HCT116 (cell line): Measurements from ENCODE around the gene FGD5. TPM values are rescaled to one million over a fixed set of nuclear protein-coding genes. Genes with fewer than 3 reads are reported as not detected.

ENCODE experiments used
- ATAC-seq: fragments of 200-7000 bp; cut with Tn5 transposase; 2 replicates; pipeline ENCODE4 v1.9.1; 2020; ENCODE audit warnings: mild to moderate bottlenecking, moderate library complexity
- BruUV-seq: library from RNA; stranded (reverse); fragments of 400-500 nt; replicated peaks from 2 replicates; lab custom pipeline; 2021; lab: Mats Ljungman, UMichigan
- CTCF ChIA-PET: fragments of 300-600 bp; sonication (Branson Sonifier 250); formaldehyde crosslinking; loops from one replicate; lab custom pipeline; 2021; ENCODE audit warnings: antibody characterized with exemption; lab: Charles Lee
- POLR2A ChIA-PET: fragments of 300-600, 350-600 bp; sonication (Branson Sonifier 250); formaldehyde crosslinking; loops from one replicate; lab custom pipeline; 2021; ENCODE audit warnings: antibody characterized with exemption; lab: Charles Lee
- RAD21 ChIA-PET, 2 experiments: fragments of 300-600 bp; sonication (Branson Sonifier 250); formaldehyde crosslinking; loops; one replicate each; lab custom pipeline; 2023; ENCODE audit warnings: low total read pairs in 2 of 2; ENCODE audit not compliant: uncharacterized antibody in 2 of 2, unreplicated experiment in 2 of 2, low non-redundant PET in 1 of 2; lab: Charles Lee
- DNase-seq: peaks from one replicate; pipeline ENCODE4 v3.0.0-alpha.2; 2010; ENCODE audit warnings: low read depth, low spot score
- H2AFZ ChIP-seq: fragments of 200-600 bp; shearing (Covaris generic), sonication (generic); 2 replicates; pipeline ENCODE4 v1.6.1; 2017; ENCODE audit warnings: low read depth, mixed run types, mixed read lengths, antibody characterized with exemption, low read length; ENCODE audit not compliant: poor library complexity, severe bottlenecking
- H3K27ac ChIP-seq: 2 replicates; pipeline ENCODE4 v1.5.1; 2012; ENCODE audit warnings: low read depth, low read length
- H3K27me3 ChIP-seq: fragments of 200-600 bp; sonication (generic); 2 replicates; pipeline ENCODE4 v1.6.1; 2016; ENCODE audit warnings: mixed run types, low read length, mixed read lengths; ENCODE audit not compliant: insufficient read depth
- H3K36me3 ChIP-seq, 2 experiments: fragments of 200-500 bp in 1 of 2; fragments of 200-600 bp in 1 of 2; sonication (Bioruptor generic) in 1 of 2; sonication (generic) in 1 of 2; 2 replicates each; pipeline versions ENCODE4 v1.5.1 to v1.6.1; 2014 to 2016; ENCODE audit warnings: low read length in 2 of 2, inconsistent platforms in 1 of 2, mixed read lengths in 1 of 2, mixed run types in 1 of 2; ENCODE audit not compliant: insufficient read depth in 2 of 2, control insufficient read depth in 1 of 2
- H3K4me1 ChIP-seq, 2 experiments: fragments of 200-600 bp in 1 of 2; sonication (generic) in 1 of 2; 2 replicates each; pipeline versions ENCODE4 v1.5.1 to v1.6.1; 2012 to 2017; ENCODE audit warnings: low read length in 2 of 2, inconsistent platforms in 1 of 2, mild to moderate bottlenecking in 1 of 2, mixed read lengths in 1 of 2, mixed run types in 1 of 2, moderate library complexity in 1 of 2; ENCODE audit not compliant: insufficient read depth in 2 of 2, control insufficient read depth in 1 of 2
- H3K4me2 ChIP-seq: fragments of 200-600 bp; sonication (generic); 2 replicates; pipeline ENCODE4 v1.6.1; 2017; ENCODE audit warnings: mixed run types, low read length, mixed read lengths
- H3K4me3 ChIP-seq, 2 experiments: fragments of 200-600 bp in 1 of 2; sonication (generic) in 1 of 2; replicated peaks in 1 of 2; 2 replicates each; pipeline ENCODE4 v1.5.1; 2011 to 2016; ENCODE audit warnings: low read length in 2 of 2, control low read depth in 1 of 2, low read depth in 1 of 2, mild to moderate bottlenecking in 1 of 2, mixed read lengths in 1 of 2, mixed run types in 1 of 2
- H3K79me2 ChIP-seq: fragments of 200-600 bp; sonication (generic); 2 replicates; pipeline ENCODE4 v1.6.1; 2017; ENCODE audit warnings: mild to moderate bottlenecking, mixed run types, low read length, moderate library complexity, mixed read lengths; ENCODE audit not compliant: insufficient read depth
- H3K9ac ChIP-seq: fragments of 200-600 bp; sonication (generic); 2 replicates; pipeline ENCODE4 v1.6.1; 2016; ENCODE audit warnings: low read length, mixed read lengths
- H3K9me2 ChIP-seq: fragments of 200-600 bp; sonication (generic), shearing (Covaris generic); 2 replicates; pipeline ENCODE4 v1.6.1; 2017; ENCODE audit warnings: mixed run types, mild to moderate bottlenecking, moderate library complexity; ENCODE audit not compliant: insufficient read depth
- H3K9me3 ChIP-seq, 2 experiments: fragments of 200-500 bp in 1 of 2; fragments of 200-600 bp in 1 of 2; sonication (Bioruptor generic) in 1 of 2; sonication (generic) in 1 of 2; 2 replicates each; pipeline ENCODE4 v1.6.1; 2014 to 2017; ENCODE audit warnings: low read length in 2 of 2, mixed read lengths in 2 of 2, inconsistent platforms in 1 of 2, low read depth in 1 of 2, mild to moderate bottlenecking in 1 of 2, mixed run types in 1 of 2, moderate library complexity in 1 of 2; ENCODE audit not compliant: control insufficient read depth in 1 of 2, insufficient read depth in 1 of 2
- H4K20me1 ChIP-seq: fragments of 200-600 bp; sonication (generic), shearing (Covaris generic); 2 replicates; pipeline ENCODE4 v1.6.1; 2017; ENCODE audit warnings: mixed run types, mild to moderate bottlenecking, moderate library complexity; ENCODE audit not compliant: insufficient read depth
- CBX3 ChIP-seq: IDR thresholded peaks from 2 replicates; pipeline ENCODE4 v1.6.1; 2012; ENCODE audit warnings: low read depth
- CEBPB ChIP-seq: IDR thresholded peaks from 2 replicates; pipeline ENCODE4 v1.6.1; 2012; ENCODE audit warnings: low read depth
- EGR1 ChIP-seq: IDR thresholded peaks from 2 replicates; pipeline ENCODE4 v1.6.1; 2012; ENCODE audit warnings: low read depth
- ELF1 ChIP-seq: IDR thresholded peaks from 2 replicates; pipeline ENCODE4 v1.6.1; 2012; ENCODE audit warnings: low read depth, borderline replicate concordance
- EZH2 ChIP-seq: fragments of 200-600 bp; sonication (generic); IDR thresholded peaks from 2 replicates; pipeline ENCODE4 v1.6.1; 2017; ENCODE audit warnings: antibody characterized with exemption, mixed run types
- EZH2phosphoT487 ChIP-seq: fragments of 200-600 bp; IDR thresholded peaks from 2 replicates; pipeline ENCODE4 v1.6.1; 2018; ENCODE audit warnings: antibody characterized with exemption, borderline replicate concordance
- FOSL1 ChIP-seq: IDR thresholded peaks from 2 replicates; pipeline ENCODE4 v1.6.1; 2012; ENCODE audit warnings: low read depth
- JUND ChIP-seq: IDR thresholded peaks from 2 replicates; pipeline ENCODE4 v1.6.1; 2012
- POLR2A ChIP-seq: IDR thresholded peaks from 2 replicates; pipeline ENCODE4 v1.7.0; 2011; ENCODE audit warnings: borderline replicate concordance; ENCODE audit not compliant: insufficient read depth, insufficient read length; ENCODE audit errors: extremely low read depth
- POLR2AphosphoS5 ChIP-seq: IDR thresholded peaks from 2 replicates; pipeline ENCODE4 v1.6.1; 2011; ENCODE audit warnings: mild to moderate bottlenecking, low read depth, low read length, moderate library complexity
- RAD21 ChIP-seq: IDR thresholded peaks from 2 replicates; pipeline ENCODE4 v1.6.1; 2012; ENCODE audit warnings: low read depth, mild to moderate bottlenecking
- SIN3A ChIP-seq: IDR thresholded peaks from 2 replicates; pipeline ENCODE4 v1.6.1; 2012; ENCODE audit warnings: low read depth
- SRF ChIP-seq: IDR thresholded peaks from 2 replicates; pipeline ENCODE4 v1.6.1; 2012; ENCODE audit warnings: low read depth
- TCF7L2 ChIP-seq: IDR thresholded peaks from 2 replicates; pipeline ENCODE4 v1.7.0; 2011; ENCODE audit warnings: borderline replicate concordance, inconsistent platforms; ENCODE audit not compliant: insufficient read depth, insufficient read length; ENCODE audit errors: extremely low read depth
- YY1 ChIP-seq: IDR thresholded peaks from 2 replicates; pipeline ENCODE4 v1.6.1; 2011; ENCODE audit warnings: low read length, low read depth, moderate library complexity, mild to moderate bottlenecking; ENCODE audit not compliant: insufficient replicate concordance; ENCODE audit errors: extremely low read depth
- ZFX ChIP-seq: fragments of 450-650 bp; IDR thresholded peaks from 2 replicates; pipeline ENCODE4 v1.6.1; 2017
- ZNF274 ChIP-seq: fragments of 200-500 bp; sonication (Bioruptor generic); IDR thresholded peaks from 2 replicates; pipeline ENCODE4 v1.6.1; 2014; ENCODE audit warnings: mild to moderate bottlenecking, low read depth, low read length, inconsistent platforms
- intact Hi-C: fragments of 100-400 bp; cut with micrococcal nuclease; formaldehyde crosslinking; loops from 2 replicates; pipeline ENCODE4 v1.10.0; 2022
- total RNA-seq: library from RNA; stranded (reverse); gene quantifications from one replicate; pipeline ENCODE4 v1.2.1, GENCODE V29; 2021; ENCODE audit not compliant: unreplicated experiment
- TF ChIP-seq, protein P1 (sequence below): IDR thresholded peaks from 2 replicates; pipeline ENCODE4 v1.6.1; 2011; ENCODE audit warnings: mild to moderate bottlenecking, low read length, moderate library complexity; ENCODE audit not compliant: insufficient replicate concordance; ENCODE audit errors: extremely low read depth
- TF ChIP-seq, protein P2 (sequence below): IDR thresholded peaks from 2 replicates; pipeline ENCODE4 v1.6.1; 2012
- TF ChIP-seq, protein P3 (sequence below): IDR thresholded peaks from 2 replicates; pipeline ENCODE4 v1.6.1; 2012

FGD5 gene
- total RNA-seq, 1 experiment from 2014 or later: 0.22 TPM

- CTCF ChIA-PET: no interaction called here
- no peaks in the 10 kb centered on the region for H3K9me2 ChIP-seq
- no peaks in the 10 kb centered on the region for H3K9me3 ChIP-seq
- ATAC-seq: no peak
- intact Hi-C loops: no loop called here
- H4K20me1 ChIP-seq: no peaks in the 10 kb centered on the region
- H3K27me3 ChIP-seq: peaks cover 5% of the 10 kb centered on the region; the same call in 1 of the 2 replicates
- RAD21 ChIA-PET: no interaction called here
- H2AFZ ChIP-seq: no peak overlapping the region
- POLR2A ChIA-PET: no interaction called here
- no peak for DNase-seq
- no peaks in the 10 kb centered on the region for H3K36me3 ChIP-seq
- no peak overlapping the region for H3K27ac ChIP-seq
- no peaks in the 10 kb centered on the region for H3K79me2 ChIP-seq
- no TSS peak for BruUV-seq
- no peak overlapping the region for H3K9ac ChIP-seq
- no peak overlapping the region for H3K4me3 ChIP-seq
- no peak overlapping the region for H3K4me2 ChIP-seq
- H3K4me1 ChIP-seq: no peaks in the 10 kb centered on the region
- no peak for TF ChIP-seq POLR2AphosphoS5
- no peak for TF ChIP-seq CEBPB
- no peak for TF ChIP-seq RAD21
- TF ChIP-seq EZH2phosphoT487: no peak
- TF ChIP-seq POLR2A: no peak
- TF ChIP-seq YY1: no peak
- TF ChIP-seq, protein P1, sequence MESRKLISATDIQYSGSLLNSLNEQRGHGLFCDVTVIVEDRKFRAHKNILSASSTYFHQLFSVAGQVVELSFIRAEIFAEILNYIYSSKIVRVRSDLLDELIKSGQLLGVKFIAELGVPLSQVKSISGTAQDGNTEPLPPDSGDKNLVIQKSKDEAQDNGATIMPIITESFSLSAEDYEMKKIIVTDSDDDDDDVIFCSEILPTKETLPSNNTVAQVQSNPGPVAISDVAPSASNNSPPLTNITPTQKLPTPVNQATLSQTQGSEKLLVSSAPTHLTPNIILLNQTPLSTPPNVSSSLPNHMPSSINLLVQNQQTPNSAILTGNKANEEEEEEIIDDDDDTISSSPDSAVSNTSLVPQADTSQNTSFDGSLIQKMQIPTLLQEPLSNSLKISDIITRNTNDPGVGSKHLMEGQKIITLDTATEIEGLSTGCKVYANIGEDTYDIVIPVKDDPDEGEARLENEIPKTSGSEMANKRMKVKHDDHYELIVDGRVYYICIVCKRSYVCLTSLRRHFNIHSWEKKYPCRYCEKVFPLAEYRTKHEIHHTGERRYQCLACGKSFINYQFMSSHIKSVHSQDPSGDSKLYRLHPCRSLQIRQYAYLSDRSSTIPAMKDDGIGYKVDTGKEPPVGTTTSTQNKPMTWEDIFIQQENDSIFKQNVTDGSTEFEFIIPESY: no peak
- TF ChIP-seq ELF1: no peak
- TF ChIP-seq JUND: no peak
- TF ChIP-seq, protein P2, sequence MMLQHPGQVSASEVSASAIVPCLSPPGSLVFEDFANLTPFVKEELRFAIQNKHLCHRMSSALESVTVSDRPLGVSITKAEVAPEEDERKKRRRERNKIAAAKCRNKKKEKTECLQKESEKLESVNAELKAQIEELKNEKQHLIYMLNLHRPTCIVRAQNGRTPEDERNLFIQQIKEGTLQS: no peak
- no peak for TF ChIP-seq SIN3A
- no peak for TF ChIP-seq EGR1
- no peak for TF ChIP-seq EZH2
- no peak for TF ChIP-seq CBX3
- TF ChIP-seq FOSL1: no peak
- TF ChIP-seq ZFX: no peak
- TF ChIP-seq, protein P3, sequence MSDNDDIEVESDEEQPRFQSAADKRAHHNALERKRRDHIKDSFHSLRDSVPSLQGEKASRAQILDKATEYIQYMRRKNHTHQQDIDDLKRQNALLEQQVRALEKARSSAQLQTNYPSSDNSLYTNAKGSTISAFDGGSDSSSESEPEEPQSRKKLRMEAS: no peak
- no peak for TF ChIP-seq TCF7L2
- no peak for TF ChIP-seq ZNF274
- TF ChIP-seq SRF: no peak
Measured at GRCh38 chr3:14862661-14863230, 44.0 kb downstream of the FGD5 start.
